Sigmoid colon (tissue), 4 donors: Measurements from ENCODE around the gene RELB.

Source experiments
- CTCF ChIP-seq, 4 experiments: fragments of 450-650 bp in 3 of 4; fragments of 200-600 bp in 1 of 4; IDR thresholded peaks; one replicate each; pipeline ENCODE4 v1.5.1; 2016 to 2019; ENCODE audit warnings: antibody characterized with exemption in 4 of 4, mild to moderate bottlenecking in 3 of 4, moderate library complexity in 2 of 4
- POLR2A ChIP-seq, 2 donors: fragments of 450-650 bp; IDR thresholded peaks; one replicate each; pipeline ENCODE4 v1.6.1; 2016; ENCODE audit warnings: antibody characterized with exemption in 2 of 2, mild to moderate bottlenecking in 2 of 2, moderate library complexity in 2 of 2
- POLR2AphosphoS5 ChIP-seq, 4 donors: sonication (generic); formaldehyde crosslinking; IDR thresholded peaks; one replicate each; pipeline ENCODE4 v1.6.1; 2017; ENCODE audit warnings: antibody characterized with exemption in 4 of 4

- TF ChIP-seq CTCF (IDR thresholded peaks at IDR 0.05) (no peak), POLR2A (IDR thresholded peaks at IDR 0.05) (no peak), POLR2AphosphoS5 (IDR thresholded peaks at IDR 0.05) (no peak)
These were observed 78.7 kb downstream of the RELB start for GRCh38 chr19:45079911-45080370.
